OCI-LY1 (cell line): ENCODE results near the gene RAP1B.

Experiments used
- CTCF ChIP-seq: fragments of 200-600 bp; sonication (generic), shearing (Covaris generic); IDR thresholded peaks from 2 replicates; pipeline ENCODE4 v1.5.1; 2017; ENCODE audit warnings: mild to moderate bottlenecking, antibody characterized with exemption, low read length, moderate library complexity, mixed read lengths
- EZH2 ChIP-seq: fragments of 200-600 bp; sonication (generic), shearing (Covaris generic); IDR thresholded peaks from 2 replicates; pipeline ENCODE4 v1.8.0; 2017; ENCODE audit warnings: borderline replicate concordance, mixed run types, mild to moderate bottlenecking, antibody characterized with exemption, low read length, moderate library complexity, mixed read lengths

DNA sequence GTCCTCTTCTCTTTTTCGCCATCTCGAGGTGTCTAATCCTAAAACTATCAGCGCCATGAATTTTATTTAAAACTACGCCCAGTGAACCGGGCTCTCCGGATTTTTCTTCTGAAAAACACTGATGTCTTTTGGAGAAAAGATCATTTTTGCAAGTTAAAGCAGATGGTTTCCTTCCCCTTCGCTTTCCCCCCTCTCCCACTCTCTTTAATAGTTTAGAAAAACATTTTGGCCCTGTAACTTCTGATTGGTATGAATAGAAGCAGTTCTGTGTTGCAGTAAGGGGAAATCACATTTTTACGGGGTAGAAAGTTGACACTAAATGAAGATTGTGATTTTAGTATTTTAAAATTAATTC, 1.1 kb downstream of the RAP1B start:
- TF ChIP-seq CTCF (no peak), EZH2 (no peak)
